HUES6 (cell line): ENCODE measurements around the gene SETDB2.

Source experiments
- H3K27ac ChIP-seq: 2 replicates; pipeline ENCODE4 v1.7.0; 2013; ENCODE audit warnings: low read depth, mild to moderate bottlenecking, low read length, inconsistent platforms
- H3K27me3 ChIP-seq: 2 replicates; pipeline ENCODE4 v1.6.1; 2013; ENCODE audit warnings: low read length; ENCODE audit not compliant: control insufficient read depth, insufficient read depth
- H3K36me3 ChIP-seq: 2 replicates; pipeline ENCODE4 v1.6.1; 2013; ENCODE audit warnings: low read length; ENCODE audit not compliant: control insufficient read depth, insufficient read depth
- H3K4me1 ChIP-seq: 2 replicates; pipeline ENCODE4 v1.6.1; 2013; ENCODE audit warnings: low read length; ENCODE audit not compliant: control insufficient read depth, insufficient read depth
- H3K4me3 ChIP-seq: 2 replicates; pipeline ENCODE4 v1.5.1; 2013; ENCODE audit warnings: low read depth, low read length
- H3K9ac ChIP-seq: one replicate; pipeline ENCODE4 v1.6.1; 2013; ENCODE audit warnings: mild to moderate bottlenecking, low read length
- H3K9me3 ChIP-seq: 2 replicates; pipeline ENCODE4 v1.6.1; 2013; ENCODE audit warnings: low read depth, low read length; ENCODE audit not compliant: control insufficient read depth, insufficient read depth

The SETDB2 gene

GRCh38 chr13:49499889-49500660, 56.0 kb downstream of the SETDB2 start:
- no peaks in the 10 kb centered on the region for H3K36me3 ChIP-seq
- H3K9me3 ChIP-seq = 0 out of 2 replicates have a peak, but pooled peaks cover 2% of the 10 kb centered on the region
- H3K27me3 ChIP-seq = no peaks in the 10 kb centered on the region
- no peak overlapping the region for H3K27ac ChIP-seq
- H3K4me1 ChIP-seq = peaks cover 3% of the 10 kb centered on the region; the same call in 1 of the 2 replicates
- H3K4me3 ChIP-seq = no peak overlapping the region
- no peak overlapping the region for H3K9ac ChIP-seq

- Histone ChIP-seq H3K4me1 (no peaks in the 10 kb centered on the region), H3K27me3 (no peaks in the 10 kb centered on the region), H3K9me3 (0 out of 2 replicates have a peak, but pooled peaks cover 2% of the 10 kb centered on the region), H3K27ac (no peak overlapping the region), H3K9ac (no peak overlapping the region), H3K36me3 (no peaks in the 10 kb centered on the region), H3K4me3 (no peak overlapping the region)
Measured at GRCh38 chr13:49502954-49503353, 58.9 kb downstream of the SETDB2 start.

- H3K4me1 ChIP-seq = no peaks in the 10 kb centered on the region
- H3K27ac ChIP-seq = no peak overlapping the region
- no peaks in the 10 kb centered on the region for H3K27me3 ChIP-seq
- no peak overlapping the region for H3K4me3 ChIP-seq
- H3K9ac ChIP-seq = no peak overlapping the region
- H3K36me3 ChIP-seq = no peaks in the 10 kb centered on the region
- H3K9me3 ChIP-seq = 0 out of 2 replicates have a peak, but pooled peaks cover 2% of the 10 kb centered on the region
Measured at GRCh38 chr13:49503951-49504350, 59.9 kb downstream of the SETDB2 start.

GRCh38 chr13:49512578-49512977, 68.5 kb downstream of the SETDB2 start:
- H3K4me1 ChIP-seq = no peaks in the 10 kb centered on the region
- H3K36me3 ChIP-seq = peaks cover 8% of the 10 kb centered on the region; the same call in 1 of the 2 replicates
- H3K9ac ChIP-seq = no peak overlapping the region
- no peak overlapping the region for H3K27ac ChIP-seq
- H3K27me3 ChIP-seq = no peaks in the 10 kb centered on the region
- H3K4me3 ChIP-seq = no peak overlapping the region
- H3K9me3 ChIP-seq = no peaks in the 10 kb centered on the region

GRCh38 chr13:49516467-49516866, 72.4 kb downstream of the SETDB2 start:
- H3K9me3 ChIP-seq = no peaks in the 10 kb centered on the region
- H3K9ac ChIP-seq = no peak overlapping the region
- H3K36me3 ChIP-seq = peaks cover 8% of the 10 kb centered on the region; the same call in 1 of the 2 replicates
- H3K4me1 ChIP-seq = no peaks in the 10 kb centered on the region
- no peak overlapping the region for H3K27ac ChIP-seq
- H3K27me3 ChIP-seq = no peaks in the 10 kb centered on the region
- no peak overlapping the region for H3K4me3 ChIP-seq

GRCh38 chr13:49517461-49517860, 73.4 kb downstream of the SETDB2 start:
- Histone ChIP-seq H3K27ac (no peak overlapping the region), H3K36me3 (peaks cover 8% of the 10 kb centered on the region; the same call in 1 of the 2 replicates), H3K27me3 (no peaks in the 10 kb centered on the region), H3K9ac (no peak overlapping the region), H3K4me1 (no peaks in the 10 kb centered on the region), H3K4me3 (no peak overlapping the region), H3K9me3 (no peaks in the 10 kb centered on the region)

GRCh38 chr13:49521224-49521623, 77.2 kb downstream of the SETDB2 start:
- Histone ChIP-seq H3K27me3 (no peaks in the 10 kb centered on the region), H3K9me3 (no peaks in the 10 kb centered on the region), H3K27ac (no peak overlapping the region), H3K4me1 (no peaks in the 10 kb centered on the region), H3K9ac (no peak overlapping the region), H3K36me3 (no peaks in the 10 kb centered on the region), H3K4me3 (no peak overlapping the region)

- no peak overlapping the region for H3K9ac ChIP-seq
- no peak overlapping the region for H3K27ac ChIP-seq
- no peak overlapping the region for H3K4me3 ChIP-seq
- no peaks in the 10 kb centered on the region for H3K4me1 ChIP-seq
- H3K9me3 ChIP-seq = no peaks in the 10 kb centered on the region
- no peaks in the 10 kb centered on the region for H3K27me3 ChIP-seq
- H3K36me3 ChIP-seq = peaks cover 6% of the 10 kb centered on the region; the same call in 1 of the 2 replicates
Measured at GRCh38 chr13:49524740-49525501, 80.8 kb downstream of the SETDB2 start.

- no peaks in the 10 kb centered on the region for H3K4me1 ChIP-seq
- no peak overlapping the region for H3K9ac ChIP-seq
- H3K9me3 ChIP-seq = no peaks in the 10 kb centered on the region
- peaks cover 11% of the 10 kb centered on the region for H3K36me3 ChIP-seq
- no peak overlapping the region for H3K27ac ChIP-seq
- no peaks in the 10 kb centered on the region for H3K27me3 ChIP-seq
- H3K4me3 ChIP-seq = no peak overlapping the region
Measured at GRCh38 chr13:49527123-49527522, 83.0 kb downstream of the SETDB2 start.

GRCh38 chr13:49528161-49528560, 84.1 kb downstream of the SETDB2 start:
- Histone ChIP-seq H3K9ac (no peak overlapping the region), H3K4me1 (no peaks in the 10 kb centered on the region), H3K9me3 (no peaks in the 10 kb centered on the region), H3K27ac (no peak overlapping the region), H3K4me3 (no peak overlapping the region), H3K27me3 (no peaks in the 10 kb centered on the region), H3K36me3 (peaks cover 16% of the 10 kb centered on the region)

- H3K27me3 ChIP-seq = no peaks in the 10 kb centered on the region
- H3K9me3 ChIP-seq = no peaks in the 10 kb centered on the region
- no peak overlapping the region for H3K4me3 ChIP-seq
- no peak overlapping the region for H3K9ac ChIP-seq
- no peak overlapping the region for H3K27ac ChIP-seq
- H3K36me3 ChIP-seq = peaks cover 27% of the 10 kb centered on the region
- H3K4me1 ChIP-seq = no peaks in the 10 kb centered on the region
Measured at GRCh38 chr13:49530457-49530856, 86.4 kb downstream of the SETDB2 start.
